HPDE6-E6E7 (cell line): ENCODE results near the gene FAM83G.

Source experiments
- DNase-seq: peaks from one replicate; pipeline ENCODE4 v3.0.0; 2011; ENCODE audit warnings: missing footprints; ENCODE audit errors: extremely low spot score

The FAM83G gene

GRCh38 chr17:18988546-18989173 is 15.9 kb downstream of the FAM83G start:
- no peak for DNase-seq

DNA sequence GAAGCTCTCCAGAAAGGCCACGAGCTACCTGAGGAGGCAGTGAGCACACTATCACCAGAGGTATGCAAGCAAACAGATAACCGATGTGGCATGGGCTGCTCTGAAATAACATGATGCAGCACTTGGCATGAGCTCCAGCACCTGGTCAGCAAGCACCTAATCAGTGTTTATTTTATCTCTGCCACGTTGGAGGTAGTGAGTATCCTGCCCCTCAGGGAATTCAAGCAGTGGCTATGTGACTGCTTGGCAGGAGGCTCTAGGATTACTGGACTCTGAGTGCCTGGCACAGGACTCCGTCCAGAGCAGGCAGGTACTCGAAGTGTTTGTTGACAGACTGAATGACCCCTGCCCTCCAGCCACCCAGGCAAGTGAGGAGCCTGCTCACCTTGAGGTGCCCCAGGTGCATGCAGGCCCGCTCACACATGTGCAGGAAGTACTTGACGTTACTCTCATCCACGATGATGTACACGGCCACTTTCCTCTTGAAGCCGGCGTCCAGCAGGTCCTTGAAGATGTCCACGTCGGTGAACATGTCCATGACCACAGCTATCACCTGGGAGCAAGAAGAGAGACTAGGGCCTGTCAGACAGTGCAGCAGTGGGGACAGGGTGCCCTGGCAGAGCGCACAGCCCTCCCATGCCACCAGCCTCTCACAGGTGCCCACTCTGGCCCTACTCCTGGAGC is 16.6 kb downstream of the FAM83G start:
- no peak for DNase-seq

DNA sequence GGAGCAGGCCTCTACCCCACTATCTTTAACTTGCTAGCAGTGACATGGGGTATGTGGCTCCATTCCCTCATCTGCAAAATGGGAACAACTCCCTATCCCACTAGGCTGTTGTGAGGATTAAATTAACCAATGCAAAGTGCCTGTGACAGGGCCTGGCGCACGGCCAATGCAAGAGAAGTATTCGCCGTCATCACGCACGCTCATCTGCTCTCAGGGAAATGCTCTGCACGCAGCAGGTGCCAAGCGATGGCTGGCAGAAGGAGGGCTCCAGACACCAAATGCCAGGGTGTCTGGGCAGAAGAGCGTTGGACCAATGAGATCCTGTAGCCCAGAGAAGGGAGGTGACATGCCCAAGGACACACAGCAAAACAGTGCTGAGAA is 17.3 kb downstream of the FAM83G start:
- no peak for DNase-seq

DNA sequence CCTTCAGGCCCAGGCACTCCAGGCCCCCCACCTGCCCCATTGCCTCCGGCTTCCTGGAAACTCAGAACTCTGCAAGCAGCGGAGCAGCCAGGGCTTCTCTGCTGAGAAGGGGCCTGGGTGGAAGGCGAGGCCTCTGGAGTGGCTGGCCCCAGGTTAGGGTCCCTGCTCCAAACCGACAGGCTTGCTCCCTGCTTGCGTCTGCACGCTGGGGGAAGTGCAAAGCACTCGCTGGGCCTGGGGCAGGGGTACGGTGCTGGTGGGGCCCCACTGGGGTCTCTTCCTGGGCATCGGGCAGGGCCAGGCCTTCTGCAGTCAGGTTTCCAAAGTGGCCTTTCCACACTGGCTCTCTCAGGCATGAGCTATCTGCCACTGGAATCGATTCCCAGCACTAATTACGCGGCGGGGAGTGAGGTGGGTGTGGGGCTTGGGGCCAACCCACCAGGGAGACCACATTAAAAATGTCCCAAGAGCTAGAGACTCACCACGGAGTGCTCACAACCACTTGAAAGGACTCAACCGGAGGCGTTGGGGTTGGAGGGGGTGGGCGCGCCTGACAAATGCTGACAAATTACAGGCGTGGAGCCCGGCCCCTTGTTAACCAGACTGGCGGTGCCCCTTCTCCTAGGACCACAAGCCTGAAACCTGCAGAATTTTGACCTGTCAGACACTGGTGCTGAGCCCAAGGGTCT is 17.9 kb downstream of the FAM83G start:
- no peak for DNase-seq

GRCh38 chr17:18985475-18985874 is 19.1 kb downstream of the FAM83G start:
- DNase-seq, result no peak

GRCh38 chr17:18984273-18985114 is 20.1 kb downstream of the FAM83G start:
- DNase-seq, result no peak

DNA sequence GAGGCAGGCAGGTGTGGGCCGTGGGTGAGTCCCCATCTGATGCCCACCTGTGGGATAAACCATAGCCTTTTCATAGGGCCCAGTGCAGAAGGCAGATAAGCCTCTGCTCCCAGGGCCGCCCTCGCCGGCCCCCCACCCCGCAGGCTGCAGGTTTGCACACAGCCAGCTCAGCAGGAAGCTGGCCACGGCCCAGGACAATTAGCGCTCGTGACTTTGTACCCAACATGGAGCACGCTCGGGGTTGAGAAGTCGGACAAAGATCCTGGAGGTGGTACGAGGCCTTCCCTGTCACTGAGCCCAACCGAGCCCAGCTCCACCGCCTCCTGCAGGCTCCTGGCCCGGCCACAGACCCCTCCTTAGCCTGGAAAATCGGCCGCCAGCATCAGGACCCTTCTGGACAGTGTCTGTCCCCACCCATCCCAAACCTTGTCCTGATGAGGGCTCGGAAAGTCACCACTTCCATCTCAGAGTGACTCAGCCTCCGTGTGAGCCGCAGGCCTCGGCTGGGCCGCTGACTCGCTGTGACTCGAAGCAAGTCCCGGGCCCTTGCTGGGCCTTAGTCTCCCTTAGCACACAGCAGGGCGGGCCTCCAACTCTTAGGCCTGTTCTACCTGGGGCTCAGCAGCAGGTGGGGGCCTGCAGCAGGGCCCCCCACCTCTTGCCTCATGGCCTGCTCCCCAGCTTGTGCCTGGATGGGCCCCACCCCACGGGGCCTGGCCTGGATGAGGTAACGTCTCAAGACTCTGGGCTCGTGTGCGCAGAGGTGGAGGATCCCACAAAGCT is 22.7 kb downstream of the FAM83G start:
- no peak for DNase-seq

DNA sequence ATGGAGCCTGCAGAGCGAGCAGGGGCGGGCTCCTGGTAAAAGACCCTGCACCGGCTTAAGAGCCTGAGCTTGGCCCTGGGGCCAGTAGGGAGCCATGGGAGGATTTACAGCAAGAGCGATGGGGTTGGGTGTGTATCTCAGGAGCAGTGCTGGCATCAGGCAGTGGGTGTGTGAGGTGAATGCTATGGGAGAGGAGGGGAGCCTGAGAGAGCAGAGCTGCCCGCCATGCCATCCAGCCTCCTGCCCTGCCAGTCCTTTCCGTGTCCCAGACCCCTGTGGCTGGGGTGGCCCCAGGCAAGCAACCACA is 23.3 kb downstream of the FAM83G start:
- DNase-seq, result no peak

GRCh38 chr17:18980682-18981334 is 23.8 kb downstream of the FAM83G start:
- no peak for DNase-seq

- DNase-seq, result no peak
Observed at GRCh38 chr17:18978655-18979054, 25.9 kb downstream of the FAM83G start.

GRCh38 chr17:18978050-18978449 is 26.5 kb downstream of the FAM83G start:
- DNase-seq, result no peak

- no peak for DNase-seq
Observed at GRCh38 chr17:18977646-18978045, 26.9 kb downstream of the FAM83G start.

- DNase-seq, result no peak
Observed at GRCh38 chr17:18977021-18977420, 27.5 kb downstream of the FAM83G start.

- DNase-seq, result no peak
Observed at GRCh38 chr17:18976201-18976600, 28.4 kb downstream of the FAM83G start.

- DNase-seq, result no peak
Observed at GRCh38 chr17:18975597-18975996, 29.0 kb downstream of the FAM83G start.

GRCh38 chr17:18974407-18975149 is 30.0 kb downstream of the FAM83G start:
- DNase-seq, result peak; percentile 41

GRCh38 chr17:18971801-18972200 is 32.8 kb downstream of the FAM83G start:
- no peak for DNase-seq

DNA sequence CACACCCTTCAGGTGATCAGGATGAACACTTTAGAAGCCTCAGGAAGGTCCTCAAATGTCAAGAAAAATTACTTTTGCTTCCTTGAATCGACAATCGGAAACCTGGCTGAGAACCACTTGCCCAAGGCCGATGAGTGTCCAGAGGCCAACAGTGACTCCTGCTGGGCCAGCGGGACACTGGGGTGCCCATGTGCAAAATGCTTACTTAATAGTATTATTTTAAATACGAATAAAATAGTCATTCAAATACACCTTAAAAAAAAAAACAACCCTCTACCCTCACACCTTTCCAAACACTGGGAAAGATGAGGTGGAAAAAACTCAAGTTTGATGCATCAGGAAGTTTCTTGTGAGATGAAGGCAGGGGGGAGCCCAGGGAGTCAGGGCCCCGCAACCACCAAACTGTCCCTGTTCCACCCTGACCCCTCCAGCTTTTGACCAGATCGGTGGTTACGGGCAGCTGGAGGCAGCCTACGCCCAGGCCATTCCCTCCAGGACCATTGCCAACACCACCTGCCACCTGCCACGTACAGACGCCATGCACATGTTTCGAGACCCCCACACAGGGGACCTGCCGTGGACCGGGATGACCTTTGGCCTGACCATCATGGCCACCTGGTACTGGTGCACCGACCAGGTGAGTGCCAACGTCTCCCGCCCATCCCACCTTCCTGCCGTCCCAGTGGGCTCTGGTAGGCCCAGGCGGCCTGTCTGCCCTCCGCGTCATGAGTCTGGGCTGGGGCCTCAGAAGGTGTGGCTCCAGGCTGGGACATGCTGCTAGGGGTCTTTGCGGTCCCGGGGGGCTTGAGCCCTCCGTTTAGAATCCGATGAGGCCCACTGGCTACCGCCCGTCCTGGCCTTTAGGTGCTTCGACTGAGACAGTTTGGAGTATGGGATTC is 33.7 kb downstream of the FAM83G start:
- no peak for DNase-seq
